NCI-H1105 treated with DMSO at 0.1 percent for 48 hours (cell line): ENCODE measurements around the gene SLC2A2.

Source experiments
- DNase-seq: peaks from one replicate; lab custom pipeline; 2025; lab: John Stamatoyannopoulos, UW

The SLC2A2 gene

GRCh38 chr3:171028779-171029232, 2.3 kb upstream of the SLC2A2 start:
- no peak for DNase-seq

- peak; percentile 80 for DNase-seq
Observed at GRCh38 chr3:171028025-171028778, 1.7 kb upstream of the SLC2A2 start.

- DNase-seq: no peak
Observed at GRCh38 chr3:171023566-171023965, 3.0 kb downstream of the SLC2A2 start.

GRCh38 chr3:171021377-171021776, 5.1 kb downstream of the SLC2A2 start:
- no peak for DNase-seq

DNA sequence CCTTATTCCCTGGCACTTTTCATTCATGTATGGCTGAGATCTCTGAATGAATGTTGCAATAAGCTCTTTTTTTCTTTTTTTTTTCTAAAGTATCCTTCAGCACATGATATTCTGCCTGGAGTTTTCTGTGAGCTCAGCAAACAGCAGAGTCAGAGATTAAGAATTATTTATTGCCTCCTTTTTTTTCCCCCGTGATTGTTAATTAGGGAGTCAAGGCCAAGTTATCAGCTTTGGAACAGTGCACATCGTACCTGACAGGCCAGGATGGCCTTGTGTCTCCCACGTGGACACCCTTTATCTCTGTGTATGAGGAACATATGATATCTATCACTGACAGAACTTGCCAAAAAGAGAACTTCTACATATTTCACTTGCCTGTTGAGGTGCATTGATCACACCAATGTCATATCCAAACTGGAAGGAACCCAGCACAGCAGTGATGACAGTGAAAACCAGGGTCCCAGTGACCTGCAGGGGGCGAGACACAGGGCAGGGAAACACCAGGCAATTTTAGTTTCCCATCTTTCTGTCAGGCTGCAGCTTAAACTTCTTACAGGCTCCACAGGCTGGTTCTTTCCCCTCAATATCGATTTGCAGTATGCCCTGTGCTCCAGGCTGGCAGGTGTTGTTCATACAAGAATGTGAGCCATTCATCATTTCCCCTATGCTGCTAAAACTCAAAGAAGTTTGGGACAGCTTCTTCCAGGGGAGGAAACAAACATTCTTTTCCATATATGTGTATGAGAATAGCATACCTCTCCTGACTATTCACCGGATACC, 8.2 kb downstream of the SLC2A2 start:
- no peak for DNase-seq

DNA sequence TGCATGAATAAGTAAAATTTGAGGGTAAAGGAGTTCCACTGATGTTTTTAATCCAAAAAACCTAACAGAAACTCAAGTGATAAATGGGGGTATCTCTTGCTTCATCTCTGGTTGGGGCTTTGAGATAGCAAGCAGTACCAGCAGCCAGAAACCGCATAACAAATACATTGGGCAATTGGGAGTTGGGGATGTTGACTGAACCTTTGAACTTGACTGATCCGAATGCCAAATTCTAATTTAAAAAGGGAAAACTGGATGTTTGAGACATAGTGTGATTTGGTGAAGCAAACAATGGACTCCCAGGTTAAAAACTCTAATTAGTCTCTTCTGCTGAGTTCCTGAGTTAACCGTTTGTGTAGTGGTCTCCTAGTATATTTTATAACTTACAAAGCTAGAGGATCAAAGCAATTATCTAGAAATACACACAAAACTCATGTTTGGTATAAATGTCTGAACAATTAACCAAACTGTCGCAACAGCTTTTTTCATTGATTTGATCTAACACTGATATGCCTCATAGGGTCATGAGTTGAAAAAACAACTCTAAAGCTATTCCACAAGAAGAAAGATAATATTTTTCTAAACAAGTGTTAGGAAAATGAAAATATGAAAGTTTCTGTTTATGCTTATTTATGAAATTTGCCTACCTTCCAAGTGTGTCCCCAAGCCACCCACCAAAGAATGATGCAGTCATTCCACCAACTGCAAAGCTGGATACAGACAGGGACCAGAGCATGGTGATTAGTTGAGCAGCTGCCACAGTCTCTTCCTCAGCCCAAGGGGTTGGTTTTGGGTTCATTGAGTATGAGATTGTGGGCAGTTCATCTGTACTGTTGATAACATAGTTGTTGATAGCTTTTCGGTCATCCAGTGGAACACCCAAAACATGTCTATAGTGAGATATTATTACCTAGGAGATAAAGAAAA, 12.4 kb downstream of the SLC2A2 start:
- DNase-seq: no peak

DNA sequence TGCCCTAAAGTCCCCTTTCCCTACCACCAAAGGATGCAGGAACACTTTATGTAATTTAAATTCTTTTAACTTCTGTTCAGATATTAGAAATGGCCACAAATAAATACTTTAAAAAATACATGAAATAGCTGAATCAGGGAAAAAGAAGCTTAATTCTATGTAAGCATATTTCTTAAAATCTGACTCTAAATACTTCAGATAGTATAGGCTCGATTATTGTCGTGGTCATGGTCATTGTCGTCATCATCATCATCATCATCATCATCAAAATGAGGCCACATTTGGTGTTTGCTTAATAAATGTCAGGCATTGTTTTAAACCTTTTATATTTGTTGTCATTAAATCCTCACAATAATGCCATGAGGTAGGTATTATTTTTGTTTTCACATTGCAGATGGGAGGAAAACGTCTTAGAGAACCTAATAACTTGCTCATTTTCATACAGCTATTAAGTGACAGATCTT, 14.6 kb downstream of the SLC2A2 start:
- DNase-seq: no peak

GRCh38 chr3:171011109-171011872, 15.2 kb downstream of the SLC2A2 start:
- no peak for DNase-seq

DNA sequence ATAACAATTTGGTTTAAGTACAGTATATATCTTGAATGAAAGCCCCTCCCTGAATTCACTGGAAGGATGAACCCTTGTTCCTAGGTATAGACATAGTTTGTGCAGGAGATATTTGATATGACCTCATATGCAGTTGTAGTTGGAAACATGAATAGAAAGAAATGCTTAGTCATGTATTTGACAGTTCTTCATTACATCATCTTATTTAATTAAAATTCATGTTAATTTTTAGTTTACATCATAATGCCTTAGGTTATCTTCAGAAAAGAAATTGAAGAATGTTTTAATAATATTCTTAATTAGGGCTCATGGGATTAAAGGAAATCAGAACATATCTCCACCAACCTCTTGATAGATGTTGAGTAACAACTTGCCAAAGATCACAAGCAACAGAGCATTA, 19.2 kb downstream of the SLC2A2 start:
- DNase-seq: no peak

- no peak for DNase-seq
Observed at GRCh38 chr3:171005648-171006047, 20.9 kb downstream of the SLC2A2 start.

DNA sequence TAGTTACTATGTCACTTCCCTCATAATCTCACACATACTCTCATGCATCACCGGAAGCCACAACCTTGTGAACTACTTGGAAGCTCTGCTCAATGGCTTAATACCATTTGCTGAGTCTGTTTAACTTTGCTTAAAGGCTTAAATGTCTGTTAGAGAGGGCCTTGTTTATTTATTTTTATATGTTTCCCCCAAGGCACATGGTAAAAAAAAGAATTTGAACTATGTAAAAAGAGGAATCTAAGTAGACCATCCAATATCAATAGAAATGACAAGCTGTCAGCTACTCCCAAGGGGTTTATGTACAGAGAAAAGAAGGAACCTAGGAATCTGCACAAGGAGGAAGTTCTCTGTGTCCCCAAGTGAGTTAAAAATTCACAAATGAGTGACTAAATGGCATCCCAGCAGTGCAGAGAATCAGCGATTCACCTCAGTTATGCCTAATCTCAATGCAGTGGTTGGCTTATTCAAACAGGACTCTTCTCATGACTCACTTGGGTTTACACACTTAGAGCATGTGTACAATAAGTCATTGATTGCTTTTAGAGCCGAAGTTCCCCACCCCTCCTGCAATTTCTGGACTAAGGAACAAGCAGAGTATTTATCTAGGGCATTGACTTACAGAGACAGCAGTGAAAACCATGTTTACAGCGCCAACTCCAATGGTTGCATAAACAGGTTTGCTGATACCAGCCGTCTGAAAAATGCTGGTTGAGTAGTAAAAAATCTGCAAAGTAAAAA, 24.4 kb downstream of the SLC2A2 start:
- no peak for DNase-seq

DNA sequence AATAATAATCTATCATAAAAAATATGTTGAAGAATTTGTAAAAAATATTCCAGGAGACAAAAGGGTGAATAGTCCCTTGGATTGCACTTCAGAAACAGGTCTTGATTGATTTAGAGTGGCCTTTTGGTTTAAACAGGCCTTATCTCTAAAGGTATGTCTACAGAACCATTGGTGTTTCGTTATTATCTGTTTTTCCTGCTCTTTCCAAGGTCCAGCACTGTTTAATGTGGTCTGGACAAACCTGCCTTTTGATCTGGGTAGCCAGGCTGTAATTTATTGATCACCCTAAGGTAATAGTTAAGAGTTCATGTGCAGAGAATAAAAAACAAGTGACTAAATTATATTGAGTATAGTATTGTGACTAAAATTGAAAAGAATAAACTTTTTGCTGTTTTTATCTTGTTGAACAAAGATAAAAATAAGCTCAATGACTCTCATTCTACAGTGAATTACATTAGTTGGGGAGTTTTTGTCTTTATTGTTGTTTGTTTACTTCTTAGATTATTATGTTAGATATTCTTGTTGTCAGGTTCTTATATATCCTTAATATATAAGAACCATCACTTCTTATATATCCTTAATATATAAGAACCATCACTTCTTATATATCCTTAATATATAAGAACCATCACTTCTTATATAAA, 25.1 kb downstream of the SLC2A2 start:
- no peak for DNase-seq

DNA sequence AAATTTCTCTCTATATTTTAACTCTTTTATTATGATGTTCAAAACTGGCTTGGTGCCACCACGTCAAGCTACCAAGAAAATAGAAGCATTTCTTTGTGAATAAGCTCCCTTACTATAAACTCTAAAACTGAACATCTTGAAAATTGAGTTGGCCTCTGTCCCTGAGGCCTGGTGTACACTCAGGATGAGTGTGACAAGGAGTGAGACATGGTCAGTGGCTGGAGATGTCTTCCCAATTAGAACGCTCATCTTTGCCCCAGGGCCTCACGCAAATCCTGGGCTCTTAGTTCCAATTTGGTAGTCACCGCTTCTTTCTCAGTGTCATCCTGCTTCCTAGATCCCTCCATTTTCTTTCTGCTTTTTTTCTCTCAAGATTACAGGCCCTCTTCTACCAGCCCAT, 26.2 kb downstream of the SLC2A2 start:
- no peak for DNase-seq

- no peak for DNase-seq
Observed at GRCh38 chr3:170999737-171000242, 26.7 kb downstream of the SLC2A2 start.

DNA sequence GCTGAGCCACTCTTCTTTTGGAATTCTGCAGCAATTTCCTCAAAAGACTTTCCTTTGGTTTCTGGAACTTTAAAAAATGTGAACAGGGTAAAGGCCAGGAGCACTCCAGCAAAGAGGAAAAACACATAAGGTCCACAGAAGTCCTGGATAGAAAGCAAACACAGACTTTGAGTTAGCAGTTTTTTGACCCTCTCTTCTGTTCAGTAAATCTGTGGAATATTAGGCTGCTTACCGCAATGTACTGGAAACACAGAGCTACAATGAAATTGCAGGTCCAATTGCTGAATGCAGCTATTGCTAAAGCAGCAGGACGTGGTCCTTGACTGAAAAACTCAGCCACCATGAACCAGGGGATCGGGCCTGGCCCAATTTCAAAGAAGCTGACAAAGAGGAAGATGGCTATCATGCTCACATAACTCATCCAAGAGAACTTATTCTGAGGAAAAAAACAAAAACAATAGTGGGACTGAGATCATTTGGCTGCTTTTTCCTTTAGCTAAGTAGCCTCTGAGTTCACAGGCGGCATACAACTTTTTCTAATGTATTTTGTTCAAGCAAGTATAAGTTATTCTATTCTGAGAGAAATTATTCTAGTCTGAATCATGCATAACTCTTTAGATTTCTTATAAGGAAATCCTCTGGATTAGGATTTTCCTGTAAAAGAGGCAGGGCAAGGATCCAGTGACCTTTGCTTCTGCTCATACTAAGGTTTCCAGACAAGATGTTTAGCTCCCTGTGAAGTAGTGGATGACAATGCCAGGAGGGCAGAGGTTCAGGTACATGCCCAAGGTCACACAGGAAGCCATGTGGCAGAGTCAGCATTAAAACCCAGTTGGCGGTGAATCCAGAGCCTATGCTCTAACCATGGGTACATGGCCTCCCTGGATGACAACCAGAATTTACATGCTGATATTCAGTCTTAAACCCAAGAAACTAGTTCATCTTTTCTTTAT, 28.3 kb downstream of the SLC2A2 start:
- DNase-seq: no peak

DNA sequence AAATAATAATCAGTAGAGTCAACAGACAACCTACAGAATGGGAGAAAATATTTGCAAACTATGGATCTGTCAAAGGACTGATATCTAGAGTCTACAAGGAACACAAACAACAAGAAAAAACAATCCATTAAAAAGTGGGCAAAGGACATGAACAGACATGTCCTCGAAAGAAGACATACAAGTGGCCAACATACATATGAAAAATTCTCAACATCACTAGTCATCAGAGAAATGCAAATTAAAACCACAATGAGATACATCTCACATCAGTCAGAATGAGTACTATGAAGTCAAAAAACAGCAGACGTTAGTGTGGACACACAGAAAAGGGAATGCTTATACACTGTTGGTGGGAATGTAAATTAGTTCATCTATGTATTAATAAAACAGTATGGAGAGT, 33.7 kb downstream of the SLC2A2 start:
- DNase-seq: peak; percentile 8

DNA sequence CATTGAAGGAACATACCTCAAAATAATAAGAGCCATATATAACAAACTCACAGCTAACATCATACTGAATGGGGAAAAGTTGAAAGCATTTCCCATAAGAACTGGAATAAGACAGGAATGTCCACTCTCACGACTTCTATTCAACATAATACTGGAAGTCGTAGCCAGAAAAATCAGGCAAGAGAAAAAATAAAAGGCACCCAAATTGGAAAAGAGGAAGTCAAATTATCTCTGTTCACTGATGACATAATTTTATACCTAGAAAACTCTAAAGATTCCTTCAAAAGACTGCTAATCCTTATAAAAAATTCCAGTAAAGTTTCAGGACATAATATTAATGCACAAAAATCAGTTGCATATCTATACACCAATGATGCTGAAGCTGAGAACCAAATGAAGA, 34.9 kb downstream of the SLC2A2 start:
- DNase-seq: no peak

DNA sequence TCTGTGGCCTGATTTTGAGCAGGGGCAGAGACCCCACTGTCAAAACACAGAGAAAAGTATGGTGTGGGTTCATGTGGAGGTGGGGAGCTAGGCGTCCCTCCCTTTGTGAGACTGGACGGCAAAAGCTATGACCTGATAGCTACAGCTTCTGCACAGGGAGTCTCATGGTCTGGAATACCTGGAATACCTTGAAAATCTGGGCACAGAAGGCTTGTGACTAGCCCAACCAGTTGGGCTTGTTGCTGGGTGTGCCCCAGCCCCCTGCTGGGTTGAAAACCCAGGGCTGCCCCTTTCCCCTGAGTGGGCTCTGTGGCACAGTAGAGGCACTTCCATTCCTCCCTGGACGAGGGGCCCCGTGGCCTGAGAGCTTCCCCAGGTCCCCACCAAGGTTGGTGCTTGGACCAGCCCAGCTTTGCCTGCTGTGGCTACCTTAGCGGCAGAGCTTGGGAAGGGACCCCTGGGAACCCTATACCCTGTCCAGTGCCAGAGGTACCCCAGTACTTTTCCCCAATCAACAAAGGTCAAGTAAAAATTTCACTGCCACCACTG, 37.3 kb downstream of the SLC2A2 start:
- no peak for DNase-seq

DNA sequence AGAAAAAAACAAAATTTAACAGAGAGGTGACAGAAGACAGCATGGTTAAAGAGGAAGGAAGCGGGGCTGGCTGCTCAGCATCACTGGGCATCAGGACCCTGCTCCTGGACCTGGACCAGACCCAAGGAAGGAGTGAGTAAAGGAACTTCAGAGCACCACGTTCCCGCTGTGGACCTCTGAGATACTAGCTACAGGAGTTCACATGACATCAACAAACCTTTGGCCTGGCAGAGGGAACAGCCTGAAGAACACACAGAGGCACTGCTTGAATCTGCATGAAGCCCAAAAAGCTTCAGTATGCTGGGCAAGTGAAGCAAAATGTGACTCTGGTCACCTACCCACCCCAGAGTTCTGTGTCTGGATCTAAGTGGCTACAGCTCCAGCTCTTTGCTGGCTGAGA, 38.1 kb downstream of the SLC2A2 start:
- no peak for DNase-seq
